Measurements from ENCODE around the gene LCA5.

The LCA5 gene

DNA sequence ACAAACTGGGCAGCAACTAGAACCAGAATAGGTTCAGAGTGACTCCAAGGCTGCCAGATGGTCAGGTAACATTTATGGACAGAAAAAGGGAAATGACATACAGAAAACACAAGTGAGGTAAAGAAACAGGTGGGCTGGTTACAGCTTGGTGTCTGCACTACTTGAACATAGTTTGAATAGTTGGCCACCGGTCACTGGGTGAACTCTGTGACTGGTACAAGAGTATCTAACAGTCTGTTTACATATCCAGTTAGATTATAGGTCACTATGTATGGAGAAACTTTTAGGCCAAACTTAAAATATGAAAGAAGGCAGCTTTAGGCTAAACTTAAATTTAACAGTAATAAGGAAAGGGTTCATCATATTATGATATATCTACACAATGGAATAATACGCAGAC is 32.9 kb downstream of the LCA5 start:
- no peak for DNase-seq (ENCODE audit: low read depth)
- TF ChIP-seq, protein P1, sequence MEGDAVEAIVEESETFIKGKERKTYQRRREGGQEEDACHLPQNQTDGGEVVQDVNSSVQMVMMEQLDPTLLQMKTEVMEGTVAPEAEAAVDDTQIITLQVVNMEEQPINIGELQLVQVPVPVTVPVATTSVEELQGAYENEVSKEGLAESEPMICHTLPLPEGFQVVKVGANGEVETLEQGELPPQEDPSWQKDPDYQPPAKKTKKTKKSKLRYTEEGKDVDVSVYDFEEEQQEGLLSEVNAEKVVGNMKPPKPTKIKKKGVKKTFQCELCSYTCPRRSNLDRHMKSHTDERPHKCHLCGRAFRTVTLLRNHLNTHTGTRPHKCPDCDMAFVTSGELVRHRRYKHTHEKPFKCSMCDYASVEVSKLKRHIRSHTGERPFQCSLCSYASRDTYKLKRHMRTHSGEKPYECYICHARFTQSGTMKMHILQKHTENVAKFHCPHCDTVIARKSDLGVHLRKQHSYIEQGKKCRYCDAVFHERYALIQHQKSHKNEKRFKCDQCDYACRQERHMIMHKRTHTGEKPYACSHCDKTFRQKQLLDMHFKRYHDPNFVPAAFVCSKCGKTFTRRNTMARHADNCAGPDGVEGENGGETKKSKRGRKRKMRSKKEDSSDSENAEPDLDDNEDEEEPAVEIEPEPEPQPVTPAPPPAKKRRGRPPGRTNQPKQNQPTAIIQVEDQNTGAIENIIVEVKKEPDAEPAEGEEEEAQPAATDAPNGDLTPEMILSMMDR (conservative IDR thresholded peaks at IDR 0.05; ENCODE audit: low read depth, low read length) = no peak
- H3K4me3 ChIP-seq (ENCODE audit: low read depth, low read length) = no peak overlapping the region

DNA sequence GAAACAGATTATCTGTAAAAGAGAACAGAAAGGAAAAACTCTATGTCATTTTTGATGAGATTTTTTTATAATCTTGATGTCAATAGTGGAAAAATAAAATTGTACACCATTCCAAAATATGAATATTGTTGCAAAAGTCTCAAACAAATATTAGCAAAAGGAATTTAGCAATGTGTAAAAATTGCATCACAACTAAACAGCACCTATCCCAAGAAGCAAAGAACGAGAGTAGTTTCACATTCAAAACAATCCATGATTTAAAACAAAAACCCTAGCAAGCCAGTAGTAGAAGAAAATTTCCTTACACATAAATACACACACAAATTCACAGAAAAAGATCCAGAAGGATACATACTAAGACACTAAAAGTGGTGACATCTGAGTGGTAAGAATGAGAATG is 38.4 kb downstream of the LCA5 start:
- peak; percentile 22 for DNase-seq (ENCODE audit: low read depth)
- H3K4me3 ChIP-seq (ENCODE audit: low read depth, low read length) = no peak overlapping the region
- TF ChIP-seq, protein P1 (conservative IDR thresholded peaks at IDR 0.05; ENCODE audit: low read depth, low read length) = no peak

DNA sequence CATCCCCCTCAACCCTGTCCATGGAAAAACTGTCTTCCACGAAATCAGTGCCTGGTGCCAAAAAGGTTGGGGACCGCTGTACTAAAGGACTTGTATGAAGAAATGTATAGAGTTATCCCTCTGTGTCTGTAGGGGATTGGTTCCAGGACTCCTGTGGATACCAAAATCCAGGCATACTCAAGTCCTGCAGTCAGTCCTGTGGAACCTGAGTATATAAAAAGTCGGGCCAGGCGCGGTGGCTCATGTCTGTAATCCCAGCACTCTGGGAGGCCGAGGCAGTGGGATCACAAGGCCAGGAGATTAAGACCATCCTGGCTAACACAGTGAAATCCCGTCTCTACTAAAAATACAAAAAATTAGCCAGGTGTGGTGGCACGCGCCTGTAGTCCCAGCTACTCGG is 42.0 kb downstream of the LCA5 start:
- TF ChIP-seq, protein P1 (conservative IDR thresholded peaks at IDR 0.05; ENCODE audit: low read depth, low read length) = no peak
- DNase-seq (ENCODE audit: low read depth) = no peak

DNA sequence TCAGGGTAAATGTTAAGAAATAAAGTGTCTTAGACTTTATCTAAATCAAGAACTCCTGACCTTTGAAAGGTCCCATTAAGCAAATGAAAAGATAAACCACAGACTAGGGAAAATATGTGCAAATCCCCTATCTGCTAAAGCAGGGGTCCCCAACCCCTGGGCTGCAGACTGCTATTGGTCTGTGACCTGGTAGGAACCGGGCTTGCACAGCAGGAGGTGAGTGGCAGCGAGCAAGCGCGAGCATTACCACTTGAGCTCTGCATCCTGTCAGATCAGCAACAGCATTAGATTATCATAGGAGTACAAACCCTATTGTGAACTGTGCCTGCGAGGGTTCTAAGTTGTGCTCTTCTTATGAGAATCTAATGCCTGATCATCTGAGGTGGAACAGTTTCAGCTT is 42.4 kb downstream of the LCA5 start:
- peak; percentile 11 for DNase-seq (ENCODE audit: low read depth)
- H3K4me3 ChIP-seq (ENCODE audit: low read depth, low read length) = no peak overlapping the region
- TF ChIP-seq, protein P1 (conservative IDR thresholded peaks at IDR 0.05; ENCODE audit: low read depth, low read length) = no peak

More for the DNA sequence above, 42.0 kb downstream of the LCA5 start:
- H3K4me3 ChIP-seq (ENCODE audit: low read depth, low read length) = no peak overlapping the region

DNA sequence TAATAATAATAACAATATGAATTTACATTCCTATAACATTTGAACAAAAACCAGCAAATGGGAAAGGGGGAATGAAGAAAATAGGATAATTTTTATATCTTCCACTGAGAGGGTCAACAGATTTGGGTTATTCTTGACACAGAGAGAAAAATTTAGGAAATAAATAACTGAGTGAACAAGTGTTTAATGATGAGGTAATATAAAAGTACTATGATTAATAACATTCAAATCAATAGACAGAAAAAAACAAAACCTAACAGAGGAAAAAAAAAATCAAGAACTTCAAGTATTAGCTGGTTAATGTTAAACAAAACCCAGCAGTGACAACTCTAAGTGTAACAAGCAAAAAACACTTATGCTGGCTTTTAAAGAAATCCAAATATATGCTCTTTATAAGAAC is 66.5 kb downstream of the LCA5 start:
- DNase-seq (ENCODE audit: low read depth) = no peak
- TF ChIP-seq, protein P1 (conservative IDR thresholded peaks at IDR 0.05; ENCODE audit: low read depth, low read length) = no peak
- no peak overlapping the region for H3K4me3 ChIP-seq (ENCODE audit: low read depth, low read length)

DNA sequence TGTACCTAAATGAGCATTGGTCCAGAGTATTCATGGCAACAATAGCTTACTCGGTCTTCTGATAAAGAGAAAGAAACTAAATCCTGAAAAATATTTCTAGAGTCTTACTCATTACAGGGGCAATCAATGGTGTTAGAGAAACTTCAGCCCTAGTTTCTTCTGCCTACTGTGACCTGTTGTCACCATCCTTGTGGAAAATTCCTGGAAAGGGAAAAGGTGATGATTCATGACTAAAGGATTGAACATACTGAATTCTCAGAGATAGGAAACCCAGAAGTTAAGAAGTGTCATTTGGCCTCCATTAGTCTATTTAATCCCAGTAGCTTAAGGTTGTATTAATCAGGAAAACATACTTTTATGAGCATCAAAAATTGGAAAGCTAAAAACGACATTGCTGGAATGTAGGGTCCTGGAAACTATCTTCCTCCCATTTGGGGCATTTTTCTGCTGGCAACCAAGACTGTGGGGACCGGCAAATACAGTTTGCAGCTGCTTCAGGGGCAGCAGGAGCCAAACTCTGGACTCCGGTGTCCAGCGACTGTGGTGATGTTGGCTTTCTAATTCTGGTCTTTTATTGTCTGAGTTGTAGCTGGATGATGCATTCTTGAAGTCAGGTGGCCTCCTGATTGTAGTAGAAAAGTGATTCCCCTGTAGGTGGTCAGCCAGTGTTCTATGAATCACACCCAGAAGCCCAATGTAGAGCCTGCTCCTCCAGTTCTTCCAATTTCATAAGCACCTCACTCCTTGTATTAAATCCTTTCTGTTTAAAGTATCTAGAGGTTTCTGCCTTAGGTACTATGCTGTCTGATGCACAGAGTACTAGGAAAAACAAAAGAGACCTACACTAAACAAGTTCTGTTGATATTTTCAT is 67.6 kb downstream of the LCA5 start:
- DNase-seq (ENCODE audit: low read depth) = no peak
- TF ChIP-seq, protein P1 (conservative IDR thresholded peaks at IDR 0.05; ENCODE audit: low read depth, low read length) = no peak
- H3K4me3 ChIP-seq (ENCODE audit: low read depth, low read length) = no peak overlapping the region

DNA sequence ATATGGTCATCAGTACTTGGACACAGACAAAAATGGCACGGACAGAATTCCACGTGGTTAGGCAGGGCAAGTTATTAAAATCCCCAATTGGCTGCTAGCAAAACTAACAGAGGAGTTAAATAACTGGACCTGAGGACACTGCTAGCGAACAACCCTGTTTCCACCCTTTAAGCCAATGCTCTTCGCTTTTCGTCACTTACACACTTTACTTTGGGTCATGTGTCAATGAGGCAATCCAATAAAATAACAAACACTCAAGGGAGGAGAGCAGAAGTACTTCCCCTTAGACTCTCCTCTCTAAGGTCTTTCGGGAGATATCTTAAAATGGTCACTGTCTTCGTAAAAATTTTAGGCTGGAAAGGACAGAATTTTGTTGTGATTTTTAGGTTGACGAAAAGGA is 68.6 kb downstream of the LCA5 start:
- H3K4me3 ChIP-seq (ENCODE audit: low read depth, low read length) = no peak overlapping the region
- TF ChIP-seq, protein P1 (conservative IDR thresholded peaks at IDR 0.05; ENCODE audit: low read depth, low read length) = no peak
- DNase-seq (ENCODE audit: low read depth) = no peak

Data from choroid plexus epithelial cell (primary cell).